Stimulated activated CD4-positive, alpha-beta T cell treated with anti-CD3 and anti-CD28 coated beads, Interleukin-1b, Interleukin-23, amount 100 ng/mL, for 48 hours (primary cell): ENCODE data around the gene OR11L1.

Source experiments
- DNase-seq: peaks from one replicate; pipeline ENCODE4 v3.0.0-alpha.2; 2020

Gene OR11L1

GRCh38 chr1:247841796-247842195 lies at the start of gene OR11L1:
Gene OR11L1 (minus strand): TSS chr1:247841896. CDS start chr1:247841896, 0 bp downstream.
- DNase-seq: no peak

- no peak for DNase-seq
Measured at GRCh38 chr1:247884797-247885413, 43.2 kb upstream of the OR11L1 start.

GRCh38 chr1:247883346-247883745 lies 41.6 kb upstream of the OR11L1 start:
- no peak for DNase-seq

GRCh38 chr1:247865416-247865815 lies 23.7 kb upstream of the OR11L1 start:
- no peak for DNase-seq

GRCh38 chr1:247864644-247865043 lies 22.9 kb upstream of the OR11L1 start:
- no peak for DNase-seq

- no peak for DNase-seq
Measured at GRCh38 chr1:247862756-247863155, 21.1 kb upstream of the OR11L1 start.

GRCh38 chr1:247857985-247858619 lies 16.4 kb upstream of the OR11L1 start:
- no peak for DNase-seq

- DNase-seq: peak; percentile 17
Measured at GRCh38 chr1:247857069-247857984, 15.6 kb upstream of the OR11L1 start, which contains the start of gene TRIM58. Gene TRIM58 (plus strand): TSS chr1:247857187. CDS start chr1:247857247, 60 bp downstream.

- no peak for DNase-seq
Measured at GRCh38 chr1:247855911-247856310, 14.2 kb upstream of the OR11L1 start.

GRCh38 chr1:247854899-247855545 lies 13.3 kb upstream of the OR11L1 start:
- no peak for DNase-seq

- no peak for DNase-seq
Measured at GRCh38 chr1:247849616-247850015, 7.9 kb upstream of the OR11L1 start.

- no peak for DNase-seq
Measured at GRCh38 chr1:247848346-247848745, 6.7 kb upstream of the OR11L1 start.

- no peak for DNase-seq
Measured at GRCh38 chr1:247845693-247846017, 4.0 kb upstream of the OR11L1 start.

GRCh38 chr1:247845011-247845692 lies 3.5 kb upstream of the OR11L1 start:
- DNase-seq: no peak

- no peak for DNase-seq
Measured at GRCh38 chr1:247843411-247843810, 1.7 kb upstream of the OR11L1 start.

- DNase-seq: no peak
Measured at GRCh38 chr1:247840818-247841217, 878 bp downstream of the OR11L1 start.

GRCh38 chr1:247833601-247834000 lies 8.1 kb downstream of the OR11L1 start:
- DNase-seq: no peak

- DNase-seq: no peak
Measured at GRCh38 chr1:247829656-247830055, 12.0 kb downstream of the OR11L1 start.

GRCh38 chr1:247825362-247825761 lies 16.3 kb downstream of the OR11L1 start:
- DNase-seq: no peak

- no peak for DNase-seq
Measured at GRCh38 chr1:247824023-247824422, 17.7 kb downstream of the OR11L1 start, which contains the start of gene OR14A16. Gene OR14A16 (minus strand): TSS chr1:247824119. CDS start chr1:247815729, 8,390 bp downstream.

- DNase-seq: no peak
Measured at GRCh38 chr1:247822060-247822459, 19.6 kb downstream of the OR11L1 start.

GRCh38 chr1:247812637-247813036 lies 29.1 kb downstream of the OR11L1 start:
- DNase-seq: no peak

GRCh38 chr1:247797518-247797917 lies 44.2 kb downstream of the OR11L1 start:
- DNase-seq: no peak
